ENCODE measurements around the gene ADIPOR1.
"Not testable (repeated sequence)": the region's sequence is repeated elsewhere in the genome, so short reads cannot be mapped to it uniquely, and the experiment has no call there.

The ADIPOR1 gene

DNA sequence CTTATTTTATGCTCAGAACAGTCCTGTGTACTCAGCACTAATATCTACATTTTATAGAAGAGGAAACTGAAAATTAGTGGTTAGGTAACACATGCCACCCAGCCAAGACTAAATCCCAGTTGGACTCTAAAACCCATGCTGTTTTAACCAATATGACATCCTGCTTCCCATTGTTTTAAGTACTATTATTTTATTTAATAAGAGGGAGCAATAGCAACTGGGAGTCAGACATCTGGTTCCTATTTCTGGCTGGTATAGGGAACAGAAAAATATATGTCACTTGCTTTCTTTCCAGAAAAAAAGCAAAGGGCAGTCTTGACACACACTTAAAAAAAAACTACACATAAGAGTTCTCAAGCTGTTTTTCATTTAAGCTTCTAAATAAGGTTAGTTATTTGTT is 43.0 kb downstream of the ADIPOR1 start:
- no peaks in the 10 kb centered on the region for H3K9me3 ChIP-seq (ENCODE audit: control insufficient read depth in 1 of 2, low read length in 2 of 2)
- no peak overlapping the region for H3K9ac ChIP-seq (ENCODE audit: low read depth in 1 of 2, low read length in 2 of 2)
- peaks cover 52 to 86% of the 10 kb centered on the region in 2 donors for H3K36me3 ChIP-seq (ENCODE audit: control insufficient read depth in 1 of 2, insufficient read depth in 2 of 2, low read length in 2 of 2)

DNA sequence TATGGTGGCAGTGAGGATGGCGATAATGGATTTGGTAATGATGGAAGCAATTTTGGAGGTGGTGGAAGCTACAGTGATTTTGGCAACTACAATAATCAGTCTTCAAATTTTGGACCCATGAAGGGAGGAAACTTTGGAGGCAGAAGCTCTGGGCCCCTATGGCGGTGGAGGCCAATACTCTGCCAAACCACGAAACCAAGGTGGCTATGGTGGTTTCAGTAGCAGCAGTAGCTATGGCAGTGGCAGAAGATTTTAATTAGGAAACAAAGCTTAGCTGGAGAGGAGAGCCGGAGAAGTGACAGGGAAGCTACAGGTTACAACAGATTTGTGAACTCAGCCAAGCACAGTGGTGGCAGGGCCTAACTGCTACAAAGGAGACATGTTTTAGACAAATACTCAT is 45.6 kb downstream of the ADIPOR1 start:
- H3K4me3 ChIP-seq (ENCODE audit: low read depth in 1 of 2, low read length in 2 of 2); H3K4me1 ChIP-seq (ENCODE audit: control insufficient read depth in 1 of 2, insufficient read depth in 2 of 2, low read length in 2 of 2); H3K9me3 ChIP-seq (ENCODE audit: control insufficient read depth in 1 of 2, low read length in 2 of 2); H3K27ac ChIP-seq (ENCODE audit: low read depth, low read length); H3K27me3 ChIP-seq (ENCODE audit: control insufficient read depth in 1 of 2, insufficient read depth in 2 of 2, low read length in 2 of 2); H3K9ac ChIP-seq (ENCODE audit: low read depth in 1 of 2, low read length in 2 of 2): not testable (repeated sequence)
- peaks cover 51 to 91% of the 10 kb centered on the region in 2 donors for H3K36me3 ChIP-seq (ENCODE audit: control insufficient read depth in 1 of 2, insufficient read depth in 2 of 2, low read length in 2 of 2)

More for the DNA sequence above, 43.0 kb downstream of the ADIPOR1 start:
- no peak overlapping the region for H3K4me3 ChIP-seq (ENCODE audit: low read depth in 1 of 2, low read length in 2 of 2)
- no peak overlapping the region for H3K27ac ChIP-seq (ENCODE audit: low read depth, low read length)
- no peaks in the 10 kb centered on the region for H3K27me3 ChIP-seq (ENCODE audit: control insufficient read depth in 1 of 2, insufficient read depth in 2 of 2, low read length in 2 of 2)
- H3K4me1 ChIP-seq (ENCODE audit: control insufficient read depth in 1 of 2, insufficient read depth in 2 of 2, low read length in 2 of 2) = no peaks in the 10 kb centered on the region

DNA sequence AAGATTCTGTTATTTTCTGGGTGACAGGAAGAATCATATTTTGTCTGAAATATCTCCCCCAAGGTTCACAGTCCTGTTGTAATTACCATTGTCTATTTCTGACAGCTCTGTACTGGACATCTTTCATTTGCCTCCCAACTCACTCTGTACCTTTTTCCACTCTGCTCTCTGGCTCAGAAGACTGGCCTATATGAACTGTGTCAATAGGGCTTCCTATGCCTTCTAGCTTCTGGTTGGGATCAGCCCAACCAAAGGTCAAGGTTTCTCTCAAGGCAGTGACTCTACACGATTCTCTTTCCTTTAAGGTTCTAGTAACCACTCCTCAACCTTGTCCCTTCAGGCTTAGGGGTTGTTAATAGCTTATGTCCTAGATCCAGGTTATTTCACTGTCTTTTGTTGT is 48.6 kb downstream of the ADIPOR1 start:
- Histone ChIP-seq H3K9ac (ENCODE audit: low read depth in 1 of 2, low read length in 2 of 2) (no peak overlapping the region), H3K27me3 (ENCODE audit: control insufficient read depth in 1 of 2, insufficient read depth in 2 of 2, low read length in 2 of 2) (no peaks in the 10 kb centered on the region), H3K9me3 (ENCODE audit: control insufficient read depth in 1 of 2, low read length in 2 of 2) (no peaks in the 10 kb centered on the region), H3K4me3 (ENCODE audit: low read depth in 1 of 2, low read length in 2 of 2) (no peak overlapping the region), H3K36me3 (ENCODE audit: control insufficient read depth in 1 of 2, insufficient read depth in 2 of 2, low read length in 2 of 2) (peaks cover 42 to 79% of the 10 kb centered on the region in 2 donors), H3K27ac (ENCODE audit: low read depth, low read length) (no peak overlapping the region), H3K4me1 (ENCODE audit: control insufficient read depth in 1 of 2, insufficient read depth in 2 of 2, low read length in 2 of 2) (no peaks in the 10 kb centered on the region)

DNA sequence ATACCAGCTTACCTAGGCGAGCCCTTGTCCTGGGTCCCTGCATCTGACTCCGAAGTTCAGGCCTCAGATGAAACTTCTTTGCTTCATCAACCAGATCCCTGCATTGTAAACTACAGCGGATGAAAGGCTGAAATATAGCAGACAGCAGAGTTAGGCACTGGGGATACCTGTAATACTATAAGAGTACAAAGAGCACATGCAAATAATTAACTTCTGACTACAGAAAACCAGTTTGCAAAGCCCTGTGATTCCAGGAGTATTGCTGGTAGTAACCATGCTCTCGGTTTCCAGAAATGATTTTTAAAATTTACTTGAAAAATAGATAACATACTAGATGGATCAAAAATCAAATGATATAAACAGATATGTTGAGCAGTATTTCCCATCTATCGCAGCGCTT is 49.1 kb downstream of the ADIPOR1 start:
- no peak overlapping the region for H3K27ac ChIP-seq (ENCODE audit: low read depth, low read length)
- H3K9me3 ChIP-seq (ENCODE audit: control insufficient read depth in 1 of 2, low read length in 2 of 2) = no peaks in the 10 kb centered on the region
- peaks cover 39 to 75% of the 10 kb centered on the region in 2 donors for H3K36me3 ChIP-seq (ENCODE audit: control insufficient read depth in 1 of 2, insufficient read depth in 2 of 2, low read length in 2 of 2)
- no peak overlapping the region for H3K9ac ChIP-seq (ENCODE audit: low read depth in 1 of 2, low read length in 2 of 2)
- no peaks in the 10 kb centered on the region for H3K4me1 ChIP-seq (ENCODE audit: control insufficient read depth in 1 of 2, insufficient read depth in 2 of 2, low read length in 2 of 2)
- no peaks in the 10 kb centered on the region for H3K27me3 ChIP-seq (ENCODE audit: control insufficient read depth in 1 of 2, insufficient read depth in 2 of 2, low read length in 2 of 2)
- H3K4me3 ChIP-seq (ENCODE audit: low read depth in 1 of 2, low read length in 2 of 2) = no peak overlapping the region

DNA sequence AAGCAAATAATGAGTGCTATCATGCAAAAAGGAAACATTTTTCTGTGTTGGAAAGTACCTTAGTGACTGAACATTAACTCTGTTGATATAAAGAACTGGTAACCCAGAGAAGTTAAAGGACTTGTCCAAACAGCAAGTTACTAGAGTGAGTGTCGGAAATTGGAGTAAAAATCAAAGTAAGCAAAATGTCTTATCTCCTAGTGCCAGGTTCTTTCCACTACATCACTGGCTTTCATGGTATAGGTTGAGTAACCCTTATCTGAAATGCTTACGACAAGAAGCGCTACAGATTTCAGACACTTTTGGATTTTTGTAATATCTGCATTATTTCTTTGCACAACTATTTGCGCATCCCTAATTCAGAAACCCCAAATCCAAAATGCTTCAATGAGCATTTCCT is 52.8 kb downstream of the ADIPOR1 start:
- H3K4me3 ChIP-seq (ENCODE audit: low read depth in 1 of 2, low read length in 2 of 2) = no peak overlapping the region
- H3K36me3 ChIP-seq (ENCODE audit: control insufficient read depth in 1 of 2, insufficient read depth in 2 of 2, low read length in 2 of 2) = peaks cover 22 to 52% of the 10 kb centered on the region in 2 donors
- H3K27me3 ChIP-seq (ENCODE audit: control insufficient read depth in 1 of 2, insufficient read depth in 2 of 2, low read length in 2 of 2) = no peaks in the 10 kb centered on the region
- no peak overlapping the region for H3K9ac ChIP-seq (ENCODE audit: low read depth in 1 of 2, low read length in 2 of 2)
- no peak overlapping the region for H3K27ac ChIP-seq (ENCODE audit: low read depth, low read length)
- H3K9me3 ChIP-seq (ENCODE audit: control insufficient read depth in 1 of 2, low read length in 2 of 2) = no peaks in the 10 kb centered on the region
- H3K4me1 ChIP-seq (ENCODE audit: control insufficient read depth in 1 of 2, insufficient read depth in 2 of 2, low read length in 2 of 2) = no peaks in the 10 kb centered on the region

DNA sequence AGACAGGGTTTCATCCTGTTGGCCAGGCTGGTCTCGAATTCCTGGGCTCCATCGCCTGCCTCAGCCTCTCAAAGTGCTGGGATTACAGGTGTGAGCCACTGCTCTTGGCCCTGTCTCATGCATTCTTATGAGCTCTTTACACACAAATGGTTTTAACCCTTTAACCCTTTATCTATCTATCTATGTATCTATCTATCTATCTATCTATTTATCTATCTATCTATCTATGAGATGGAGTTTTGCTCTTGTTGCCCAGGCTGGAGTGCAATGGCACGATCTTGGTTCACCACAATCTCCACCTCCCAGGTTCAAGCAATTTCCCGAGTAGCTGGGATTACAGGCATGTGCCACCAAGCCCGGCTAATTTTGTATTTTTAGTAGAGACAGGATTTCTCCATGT is 54.3 kb downstream of the ADIPOR1 start:
- H3K36me3 ChIP-seq (ENCODE audit: control insufficient read depth in 1 of 2, insufficient read depth in 2 of 2, low read length in 2 of 2) = peaks cover 13 to 37% of the 10 kb centered on the region in 2 donors
- H3K9me3 ChIP-seq (ENCODE audit: control insufficient read depth in 1 of 2, low read length in 2 of 2); H3K27me3 ChIP-seq (ENCODE audit: control insufficient read depth in 1 of 2, insufficient read depth in 2 of 2, low read length in 2 of 2); H3K4me1 ChIP-seq (ENCODE audit: control insufficient read depth in 1 of 2, insufficient read depth in 2 of 2, low read length in 2 of 2); H3K4me3 ChIP-seq (ENCODE audit: low read depth in 1 of 2, low read length in 2 of 2); H3K9ac ChIP-seq (ENCODE audit: low read depth in 1 of 2, low read length in 2 of 2); H3K27ac ChIP-seq (ENCODE audit: low read depth, low read length): not testable (repeated sequence)

DNA sequence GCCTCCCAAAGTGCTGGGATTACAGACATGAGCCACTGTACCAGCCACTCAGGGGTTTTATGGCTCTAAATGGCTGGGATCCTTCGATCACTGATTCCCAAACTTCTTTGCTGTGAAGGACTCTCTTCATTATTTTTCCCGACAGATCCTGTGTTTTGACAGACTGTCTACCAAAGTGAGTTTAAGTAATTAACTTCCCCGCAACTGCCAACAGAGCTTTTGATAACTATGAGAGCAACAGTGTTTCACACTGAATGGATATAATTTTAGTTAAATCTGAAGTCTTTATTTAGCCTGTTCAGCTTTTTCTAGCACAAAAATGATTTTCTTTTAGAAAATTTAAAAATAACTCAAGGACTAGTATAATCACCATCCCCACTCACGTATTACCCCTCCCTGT is 56.6 kb downstream of the ADIPOR1 start:
- Histone ChIP-seq H3K9me3 (ENCODE audit: control insufficient read depth in 1 of 2, low read length in 2 of 2) (no peaks in the 10 kb centered on the region), H3K27me3 (ENCODE audit: control insufficient read depth in 1 of 2, insufficient read depth in 2 of 2, low read length in 2 of 2) (no peaks in the 10 kb centered on the region), H3K27ac (ENCODE audit: low read depth, low read length) (no peak overlapping the region), H3K4me1 (ENCODE audit: control insufficient read depth in 1 of 2, insufficient read depth in 2 of 2, low read length in 2 of 2) (no peaks in the 10 kb centered on the region), H3K36me3 (ENCODE audit: control insufficient read depth in 1 of 2, insufficient read depth in 2 of 2, low read length in 2 of 2) (peaks cover 9 to 31% of the 10 kb centered on the region in 2 donors), H3K9ac (ENCODE audit: low read depth in 1 of 2, low read length in 2 of 2) (no peak overlapping the region), H3K4me3 (ENCODE audit: low read depth in 1 of 2, low read length in 2 of 2) (no peak overlapping the region)

DNA sequence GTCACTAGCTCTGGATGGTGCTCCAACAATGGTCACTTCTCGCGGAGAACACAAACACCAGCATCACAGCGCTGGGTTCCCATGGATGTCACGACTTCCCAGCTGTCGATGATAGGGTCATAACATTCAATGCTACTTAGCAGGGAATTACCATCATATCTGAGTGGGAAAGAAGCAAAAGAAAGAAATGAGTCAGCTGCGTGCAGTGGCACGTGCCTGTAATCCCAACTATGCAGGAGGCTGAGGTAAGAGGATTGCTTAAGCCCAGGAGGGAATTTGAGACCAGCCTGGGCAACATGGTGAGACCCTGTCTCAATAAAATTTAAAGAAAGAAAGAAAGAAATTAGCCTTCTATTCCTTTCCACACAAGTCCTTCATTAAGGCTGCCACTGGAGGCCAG is 65.6 kb downstream of the ADIPOR1 start:
- no peaks in the 10 kb centered on the region for H3K9me3 ChIP-seq (ENCODE audit: control insufficient read depth in 1 of 2, low read length in 2 of 2)
- no peak overlapping the region for H3K27ac ChIP-seq (ENCODE audit: low read depth, low read length)
- H3K4me3 ChIP-seq (ENCODE audit: low read depth in 1 of 2, low read length in 2 of 2) = no peak overlapping the region
- no peaks in the 10 kb centered on the region for H3K27me3 ChIP-seq (ENCODE audit: control insufficient read depth in 1 of 2, insufficient read depth in 2 of 2, low read length in 2 of 2)
- peaks cover 8 to 12% of the 10 kb centered on the region in 2 donors for H3K4me1 ChIP-seq (ENCODE audit: control insufficient read depth in 1 of 2, insufficient read depth in 2 of 2, low read length in 2 of 2)
- H3K36me3 ChIP-seq (ENCODE audit: control insufficient read depth in 1 of 2, insufficient read depth in 2 of 2, low read length in 2 of 2) = peaks cover 15 to 64% of the 10 kb centered on the region in 2 donors
- H3K9ac ChIP-seq (ENCODE audit: low read depth in 1 of 2, low read length in 2 of 2) = no peak overlapping the region

All from duodenal mucosa (tissue), 2 donors.